Stimulated activated naive CD8-positive, alpha-beta T cell treated with anti-CD3 and anti-CD28 coated beads, Interleukin-15, Interleukin-2, amounts not matched to agents 100 ng/mL and 50 ng/mL, for 24 hours (primary cell): ENCODE results near the gene CNTLN.
"Not testable (repeated sequence)": the region's sequence is repeated elsewhere in the genome, so short reads cannot be mapped to it uniquely, and the experiment has no call there.

Experiments used
- H3K27ac Mint-ChIP-seq: one replicate; pipeline ENCODE4 v1.8.0; 2021; ENCODE audit warnings: mild to moderate bottlenecking, mixed read lengths
- H3K27me3 Mint-ChIP-seq: one replicate; pipeline ENCODE4 v1.8.0; 2021; ENCODE audit warnings: mixed read lengths
- H3K36me3 Mint-ChIP-seq: one replicate; pipeline ENCODE4 v1.8.0; 2021; ENCODE audit warnings: low read depth, mixed read lengths
- H3K4me1 Mint-ChIP-seq: one replicate; pipeline ENCODE4 v1.8.0; 2021; ENCODE audit warnings: low read depth, mixed read lengths
- H3K4me3 Mint-ChIP-seq: one replicate; pipeline ENCODE4 v1.8.0; 2021; ENCODE audit warnings: mild to moderate bottlenecking, mixed read lengths
- H3K9me3 Mint-ChIP-seq: one replicate; pipeline ENCODE4 v1.8.0; 2021; ENCODE audit warnings: mixed read lengths

The CNTLN gene

DNA sequence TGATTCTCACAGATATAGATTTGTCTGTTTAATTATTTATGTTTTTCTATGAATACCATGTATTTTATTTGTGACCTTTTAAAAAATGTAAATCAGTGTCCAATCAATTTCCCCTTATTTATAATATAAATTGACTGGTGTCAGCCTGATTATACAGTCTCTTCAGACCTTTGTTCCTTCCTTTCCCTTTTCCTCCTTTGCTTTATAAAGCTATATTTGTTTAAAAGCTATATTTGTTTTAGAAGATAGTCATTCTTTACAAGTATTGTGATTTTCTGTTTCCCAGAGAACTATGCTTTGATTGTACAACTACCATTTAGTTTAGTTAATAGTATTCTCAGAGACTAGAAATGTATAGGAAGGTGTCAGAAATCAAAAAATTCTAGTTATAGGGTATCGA, 90.6 kb downstream of the CNTLN start:
- Mint-ChIP-seq H3K4me1 (no peaks in the 10 kb centered on the region), H3K4me3 (no peak overlapping the region), H3K36me3 (no peaks in the 10 kb centered on the region), H3K27me3 (no peaks in the 10 kb centered on the region), H3K27ac (no peak overlapping the region), H3K9me3 (peaks cover 5% of the 10 kb centered on the region)

DNA sequence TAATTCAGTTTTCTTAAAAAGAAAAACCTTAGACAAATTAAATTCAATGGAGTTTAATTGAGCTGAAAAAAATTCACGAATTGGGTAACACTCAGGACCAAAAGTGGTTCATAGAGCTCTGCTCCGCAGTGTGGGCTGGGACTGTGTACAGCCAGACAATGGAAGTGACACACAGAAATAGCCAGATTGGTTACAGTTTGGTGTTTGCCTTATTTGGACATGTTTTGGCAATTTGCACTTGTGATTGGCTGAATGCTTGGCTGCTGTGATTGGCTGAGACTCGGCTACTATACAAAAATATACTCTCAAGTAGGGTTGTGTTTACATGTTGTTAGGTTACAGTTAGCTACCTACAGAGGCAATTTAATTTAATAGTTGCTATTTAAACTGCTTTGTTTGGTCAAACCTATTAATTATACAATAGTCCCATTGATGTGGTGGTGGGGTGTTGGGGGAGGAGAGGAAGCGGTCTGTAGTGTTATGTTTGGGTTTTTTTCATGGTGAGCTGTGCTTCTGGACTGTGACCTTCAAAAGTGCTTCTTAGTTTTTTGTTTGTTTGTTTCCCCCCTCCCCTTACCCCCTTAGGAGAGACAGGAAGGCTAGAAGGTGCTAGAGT, 95.2 kb downstream of the CNTLN start:
- Mint-ChIP-seq H3K9me3 (peaks cover 5% of the 10 kb centered on the region), H3K4me1 (no peaks in the 10 kb centered on the region), H3K27me3 (no peaks in the 10 kb centered on the region), H3K4me3 (no peak overlapping the region), H3K36me3 (no peaks in the 10 kb centered on the region), H3K27ac (no peak overlapping the region)

DNA sequence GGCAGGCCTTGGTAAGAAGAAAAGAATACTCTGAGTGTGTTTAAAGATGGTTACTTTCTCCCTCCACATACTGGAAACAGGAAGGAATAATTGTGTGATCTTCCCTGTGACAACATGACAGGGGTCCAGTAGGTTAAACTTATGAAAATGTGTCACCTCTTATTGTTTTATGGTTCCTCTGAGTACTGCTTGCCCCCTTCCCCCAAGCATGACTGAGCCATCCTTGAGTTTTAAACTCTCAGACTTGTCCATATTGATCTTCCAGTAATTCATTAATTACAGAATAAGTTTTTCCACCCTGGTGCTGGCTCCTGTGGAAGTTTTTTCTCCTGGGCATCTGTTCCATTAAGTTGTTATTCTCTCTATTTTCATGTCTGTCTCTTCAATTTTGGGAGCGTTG, 95.8 kb downstream of the CNTLN start:
- no peak overlapping the region for H3K4me3 Mint-ChIP-seq
- H3K9me3 Mint-ChIP-seq, result peaks cover 5% of the 10 kb centered on the region
- H3K36me3 Mint-ChIP-seq, result no peaks in the 10 kb centered on the region
- no peaks in the 10 kb centered on the region for H3K27me3 Mint-ChIP-seq
- H3K27ac Mint-ChIP-seq, result no peak overlapping the region
- H3K4me1 Mint-ChIP-seq, result no peaks in the 10 kb centered on the region

DNA sequence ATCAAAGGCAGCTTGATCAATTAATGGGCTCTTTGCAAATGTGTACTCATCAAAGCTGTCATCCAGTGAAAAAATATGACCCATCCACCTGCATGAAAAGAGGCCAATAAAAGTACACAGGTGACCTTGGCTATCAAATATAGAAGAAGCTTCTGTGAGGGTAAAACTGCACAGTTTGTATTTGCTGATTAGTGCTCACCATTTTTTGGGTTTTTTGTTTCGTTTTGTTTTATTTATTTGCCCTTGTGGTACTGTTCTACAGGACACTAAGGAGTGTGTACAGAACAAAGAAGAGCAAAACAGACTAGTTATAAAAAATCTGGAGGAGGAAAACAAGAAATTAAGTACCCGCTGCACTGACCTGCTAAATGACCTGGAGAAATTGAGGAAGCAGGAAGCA, 101.3 kb downstream of the CNTLN start:
- Mint-ChIP-seq H3K27ac (no peak overlapping the region), H3K36me3 (no peaks in the 10 kb centered on the region), H3K27me3 (no peaks in the 10 kb centered on the region), H3K9me3 (peaks cover 2% of the 10 kb centered on the region), H3K4me1 (no peaks in the 10 kb centered on the region), H3K4me3 (no peak overlapping the region)

DNA sequence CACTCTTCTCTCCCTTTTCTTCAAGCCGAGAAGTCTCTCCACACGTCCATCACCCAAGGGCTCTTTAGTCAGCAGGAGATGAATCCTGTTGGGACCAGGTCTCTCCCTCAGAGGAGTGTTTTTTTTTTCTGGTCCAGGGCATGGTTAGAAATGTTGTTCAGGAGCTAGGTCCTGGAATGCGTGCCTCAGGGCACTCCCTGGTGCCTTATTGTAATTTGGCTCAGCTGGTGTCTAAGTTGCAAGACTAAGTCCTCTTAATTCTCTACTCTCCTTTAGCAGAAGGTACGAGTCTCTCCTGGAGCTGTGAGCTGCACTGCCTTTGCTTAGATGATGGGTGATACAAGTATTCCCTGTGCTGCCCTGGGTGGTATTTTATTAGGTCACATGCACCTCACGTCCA, 111.9 kb downstream of the CNTLN start:
- Mint-ChIP-seq H3K4me1 (no peaks in the 10 kb centered on the region), H3K9me3 (peaks cover 32% of the 10 kb centered on the region), H3K4me3 (no peak overlapping the region), H3K27ac (no peak overlapping the region), H3K27me3 (no peaks in the 10 kb centered on the region), H3K36me3 (no peaks in the 10 kb centered on the region)

DNA sequence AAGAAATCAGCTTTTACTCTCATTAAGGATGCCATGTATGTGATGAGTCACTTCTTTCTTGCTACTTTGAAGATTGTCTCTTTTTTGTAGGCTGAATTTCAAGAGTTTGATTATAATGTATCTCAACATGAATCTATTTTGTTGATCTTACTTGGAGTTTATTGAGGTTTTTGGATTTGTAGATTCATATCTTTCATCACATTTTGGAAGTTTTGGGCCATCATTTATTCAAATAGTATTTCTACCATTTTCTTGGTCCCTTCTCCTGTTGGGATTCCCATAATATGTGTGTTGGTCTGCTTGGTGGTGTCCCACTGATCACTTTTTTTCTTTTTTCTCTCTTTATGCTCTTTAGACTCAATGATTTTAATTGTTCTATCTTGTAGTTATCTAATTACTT, 116.3 kb downstream of the CNTLN start:
- no peak overlapping the region for H3K4me3 Mint-ChIP-seq
- H3K36me3 Mint-ChIP-seq, result no peaks in the 10 kb centered on the region
- H3K27ac Mint-ChIP-seq, result no peak overlapping the region
- H3K4me1 Mint-ChIP-seq, result no peaks in the 10 kb centered on the region
- peaks cover 32% of the 10 kb centered on the region for H3K9me3 Mint-ChIP-seq
- H3K27me3 Mint-ChIP-seq, result no peaks in the 10 kb centered on the region

DNA sequence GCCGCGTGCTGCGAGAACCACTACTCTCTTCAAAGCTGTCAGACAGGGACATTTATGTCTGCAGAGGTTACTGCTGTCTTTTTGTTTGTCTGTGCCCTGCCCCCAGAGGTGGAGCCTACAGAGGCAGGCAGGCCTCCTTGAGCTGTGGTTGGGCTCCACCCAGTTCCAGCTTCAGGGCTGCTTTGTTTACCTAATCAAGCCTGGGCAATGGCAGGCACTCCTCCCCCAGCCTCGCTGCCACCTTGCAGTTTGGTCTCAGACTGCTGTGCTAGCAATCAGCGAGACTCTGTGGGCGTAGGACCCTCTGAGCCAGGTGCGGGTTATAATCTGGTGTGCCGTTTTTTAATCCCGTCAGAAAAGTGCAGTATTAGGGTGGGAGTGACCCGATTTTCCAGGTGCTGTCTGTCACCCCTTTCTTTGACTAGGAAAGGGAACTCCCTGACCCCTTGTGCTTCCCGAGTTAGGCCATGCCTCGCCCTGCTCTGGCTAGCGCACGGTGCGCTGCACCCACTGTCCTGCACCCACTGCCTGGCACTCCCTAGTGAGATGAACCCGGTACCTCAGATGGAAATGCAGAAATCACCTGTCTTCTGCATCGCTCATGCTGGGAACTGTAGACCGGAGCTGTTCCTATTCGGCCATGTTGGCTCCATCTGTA, 133.8 kb downstream of the CNTLN start:
- peaks cover 12% of the 10 kb centered on the region for H3K9me3 Mint-ChIP-seq
- H3K4me3 Mint-ChIP-seq, H3K27ac Mint-ChIP-seq, H3K4me1 Mint-ChIP-seq, H3K36me3 Mint-ChIP-seq, H3K27me3 Mint-ChIP-seq: not testable (repeated sequence)

DNA sequence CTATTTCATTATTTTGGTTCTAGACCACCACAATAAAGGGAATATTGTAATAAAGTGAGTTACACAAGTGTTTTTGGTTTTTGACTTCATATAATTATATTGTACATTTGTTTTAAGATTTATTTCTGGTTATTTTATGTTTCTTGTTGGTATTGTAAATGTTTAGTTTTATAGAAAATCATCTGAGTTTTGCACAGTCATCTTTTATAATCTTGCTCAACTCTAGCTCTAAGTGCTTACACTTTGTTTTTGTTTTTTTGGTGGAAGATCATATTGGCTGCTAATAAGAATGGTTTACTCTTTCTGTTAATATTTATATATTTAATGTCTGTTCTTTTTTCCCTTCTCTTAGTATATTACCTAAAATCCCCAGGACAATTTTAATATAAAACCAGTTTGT, 135.0 kb downstream of the CNTLN start:
- Mint-ChIP-seq H3K27ac (no peak overlapping the region), H3K27me3 (no peaks in the 10 kb centered on the region), H3K36me3 (no peaks in the 10 kb centered on the region), H3K4me1 (no peaks in the 10 kb centered on the region), H3K9me3 (peaks cover 12% of the 10 kb centered on the region), H3K4me3 (no peak overlapping the region)

DNA sequence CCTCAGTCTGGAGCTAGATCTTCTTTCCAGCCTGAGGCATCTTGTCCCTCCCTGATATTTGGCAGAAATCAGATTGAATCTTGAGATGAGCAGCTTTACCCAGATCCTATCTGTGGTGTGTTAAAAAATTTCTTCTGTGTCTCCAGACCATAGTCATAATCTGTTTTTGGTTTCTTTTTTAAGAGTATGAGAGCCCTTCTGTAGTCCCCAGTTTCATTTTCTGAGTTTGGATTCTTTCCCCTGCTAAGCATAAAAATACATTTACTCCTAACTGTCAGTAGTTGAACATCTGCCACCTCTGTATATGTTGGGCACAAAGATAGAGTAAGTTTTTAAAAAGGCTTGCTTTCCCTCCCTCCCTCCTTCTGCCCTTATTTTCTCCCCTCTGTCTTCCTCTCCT, 137.7 kb downstream of the CNTLN start:
- H3K9me3 Mint-ChIP-seq, result peaks cover 4% of the 10 kb centered on the region
- H3K36me3 Mint-ChIP-seq, result no peaks in the 10 kb centered on the region
- no peak overlapping the region for H3K27ac Mint-ChIP-seq
- no peaks in the 10 kb centered on the region for H3K4me1 Mint-ChIP-seq
- H3K27me3 Mint-ChIP-seq, result no peaks in the 10 kb centered on the region
- H3K4me3 Mint-ChIP-seq, result no peak overlapping the region

DNA sequence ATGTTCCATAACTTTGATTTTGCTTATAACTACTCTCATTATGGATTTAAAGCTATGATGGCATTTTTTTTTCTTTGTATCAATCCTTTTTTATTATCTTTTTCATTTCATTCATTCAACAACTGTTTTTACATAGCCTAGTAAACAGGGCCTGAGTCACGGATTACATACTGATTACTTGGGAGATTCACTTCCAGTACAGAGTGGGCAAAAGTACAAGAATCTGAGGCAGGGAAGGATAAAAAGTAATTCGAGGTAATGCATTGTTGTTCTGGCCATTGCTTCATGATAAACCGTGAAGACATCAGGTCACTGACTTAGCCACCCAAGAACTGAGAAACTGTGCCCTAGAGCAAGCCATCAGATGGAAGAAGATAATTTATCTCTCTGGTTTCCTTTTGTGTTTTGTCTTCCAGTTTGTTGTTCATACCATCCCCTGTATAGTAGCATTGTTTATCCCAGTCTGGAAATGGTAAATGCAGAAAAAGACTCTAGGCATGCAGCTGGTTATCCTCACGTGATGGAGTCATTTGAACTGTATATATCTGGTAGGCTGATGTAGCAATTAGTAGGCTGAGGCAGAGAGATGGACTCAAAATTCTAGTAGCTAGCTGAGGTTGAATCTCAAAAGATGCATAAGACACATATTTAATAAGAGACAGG, 145.6 kb downstream of the CNTLN start:
- Mint-ChIP-seq H3K4me1 (no peaks in the 10 kb centered on the region), H3K9me3 (peaks cover 23% of the 10 kb centered on the region), H3K27me3 (no peaks in the 10 kb centered on the region), H3K4me3 (no peak overlapping the region), H3K36me3 (no peaks in the 10 kb centered on the region), H3K27ac (no peak overlapping the region)

DNA sequence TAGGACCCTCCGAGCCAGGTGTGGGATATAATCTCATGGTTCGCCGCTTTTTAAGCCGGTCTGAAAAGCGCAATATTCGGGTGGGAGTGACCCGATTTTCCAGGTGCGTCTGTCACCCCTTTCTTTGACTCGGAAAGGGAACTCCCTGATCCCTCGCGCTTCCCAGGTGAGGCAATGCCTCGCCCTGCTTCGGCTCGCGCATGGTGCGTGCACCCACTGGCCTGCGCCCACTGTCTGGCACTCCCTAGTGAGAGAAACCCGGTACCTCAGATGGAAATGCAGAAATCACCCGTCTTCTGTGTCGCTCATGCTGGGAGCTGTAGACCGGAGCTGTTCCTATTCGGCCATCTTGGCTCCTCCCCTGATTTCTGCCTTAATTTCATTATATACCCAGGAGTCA, 155.8 kb downstream of the CNTLN start:
- H3K36me3 Mint-ChIP-seq, H3K4me1 Mint-ChIP-seq, H3K4me3 Mint-ChIP-seq, H3K9me3 Mint-ChIP-seq, H3K27ac Mint-ChIP-seq, H3K27me3 Mint-ChIP-seq: not testable (repeated sequence)

DNA sequence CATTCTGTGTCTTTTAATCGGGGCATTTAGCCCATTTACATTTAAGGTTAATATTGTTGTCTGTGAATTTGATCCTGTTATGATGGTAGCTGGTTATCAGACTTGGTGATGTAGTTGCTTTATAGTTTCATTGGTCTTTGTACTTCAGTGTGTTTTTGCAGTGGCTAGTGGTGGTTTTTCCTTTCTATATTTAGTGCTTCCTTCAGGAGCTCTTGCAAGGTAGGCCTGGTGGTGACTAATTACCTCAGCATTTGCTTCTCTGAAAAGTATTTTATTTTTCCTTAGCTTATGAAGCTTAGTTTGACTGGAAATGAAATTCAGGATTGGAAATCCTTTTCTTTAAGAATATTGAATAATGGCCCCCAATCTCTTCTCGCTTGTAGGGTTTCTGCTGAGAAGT, 156.9 kb downstream of the CNTLN start:
- Mint-ChIP-seq H3K36me3 (no peaks in the 10 kb centered on the region), H3K4me3 (no peak overlapping the region), H3K27me3 (no peaks in the 10 kb centered on the region), H3K4me1 (no peaks in the 10 kb centered on the region), H3K27ac (no peak overlapping the region), H3K9me3 (peaks cover 4% of the 10 kb centered on the region)

DNA sequence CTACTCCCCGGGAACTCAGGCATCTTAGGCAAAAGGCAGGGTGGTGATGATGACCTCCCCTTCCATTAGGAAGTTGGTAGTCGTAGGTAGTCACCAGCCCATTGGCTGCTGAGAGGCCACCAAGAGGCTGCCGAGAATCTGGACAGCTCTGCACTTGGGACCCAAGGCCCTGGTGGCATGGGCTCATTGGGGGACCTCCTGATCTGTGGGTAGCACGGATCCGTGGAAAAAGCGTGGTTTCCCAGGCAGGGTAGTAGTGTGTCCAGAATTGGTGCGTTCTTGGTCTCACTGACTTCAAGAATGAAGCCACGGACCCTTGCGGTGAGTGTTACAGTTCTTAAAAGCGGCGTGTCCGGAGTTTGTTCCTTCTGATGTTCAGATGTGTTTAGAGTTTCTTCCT, 158.8 kb downstream of the CNTLN start:
- Mint-ChIP-seq H3K36me3 (no peaks in the 10 kb centered on the region), H3K4me3 (no peak overlapping the region), H3K27me3 (no peaks in the 10 kb centered on the region), H3K4me1 (no peaks in the 10 kb centered on the region), H3K27ac (no peak overlapping the region), H3K9me3 (peaks cover 4% of the 10 kb centered on the region)

DNA sequence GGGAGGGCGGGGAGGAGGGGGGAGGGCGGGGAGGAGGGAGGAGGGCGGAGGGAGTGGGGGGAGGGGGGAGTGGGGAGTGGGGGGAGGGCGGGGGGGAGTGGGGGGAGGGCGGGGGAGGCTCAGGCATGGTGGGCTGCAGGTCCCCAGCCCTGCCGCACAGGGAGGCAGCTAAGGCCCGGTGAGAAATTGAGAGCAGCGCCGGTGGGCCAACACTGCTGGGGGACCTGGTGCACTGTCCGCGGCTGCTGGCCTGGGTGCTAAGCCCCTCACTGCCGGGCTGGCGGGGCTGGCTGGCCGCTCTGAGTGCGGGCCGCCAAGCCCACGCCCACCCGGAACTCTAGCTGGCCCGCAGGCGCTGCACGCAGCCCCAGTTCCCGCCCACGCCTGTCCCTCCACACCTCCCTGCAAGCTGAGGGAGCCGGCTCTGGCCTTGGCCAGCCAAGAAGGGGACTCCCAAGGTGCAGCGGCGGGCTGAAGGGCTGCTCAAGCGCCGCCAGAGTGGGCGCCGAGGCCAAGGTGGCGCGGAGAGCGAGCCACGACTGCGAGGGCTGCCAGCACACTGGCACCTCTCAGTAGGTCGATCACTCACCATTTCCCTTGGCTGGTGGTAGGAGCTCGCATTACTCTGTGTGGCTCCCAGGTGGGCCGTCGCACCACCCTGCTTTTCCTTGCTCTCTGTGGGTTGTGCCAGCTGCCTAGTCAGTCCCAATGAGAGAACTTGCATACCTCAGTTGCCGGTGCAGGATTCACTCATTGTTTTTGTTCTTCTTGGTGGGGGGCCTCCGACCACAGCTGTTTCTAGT, 160.2 kb downstream of the CNTLN start:
- no peaks in the 10 kb centered on the region for H3K36me3 Mint-ChIP-seq
- no peaks in the 10 kb centered on the region for H3K27me3 Mint-ChIP-seq

DNA sequence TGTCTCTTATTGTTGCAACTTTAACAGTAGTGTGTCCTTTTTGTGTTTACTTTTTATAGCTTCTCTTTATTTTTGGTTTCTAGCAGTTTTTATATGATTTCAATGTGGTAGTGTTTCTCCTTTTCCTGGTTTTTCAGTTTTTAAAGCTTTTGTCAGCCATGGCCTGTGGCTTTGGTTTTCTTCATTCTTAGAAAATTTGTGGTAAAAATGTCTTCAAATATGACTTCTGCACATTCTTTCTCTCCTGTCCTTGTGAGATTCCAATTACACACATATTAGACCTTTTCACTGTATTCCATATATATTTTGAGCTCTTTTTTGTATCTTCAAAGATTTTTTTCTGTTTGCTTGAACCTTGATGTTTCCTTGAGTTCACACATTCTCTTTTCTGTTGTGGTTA, 180.5 kb downstream of the CNTLN start:
- H3K4me1 Mint-ChIP-seq, result no peaks in the 10 kb centered on the region
- no peaks in the 10 kb centered on the region for H3K27me3 Mint-ChIP-seq
- no peaks in the 10 kb centered on the region for H3K36me3 Mint-ChIP-seq
- no peak overlapping the region for H3K4me3 Mint-ChIP-seq
- peaks cover 6% of the 10 kb centered on the region for H3K9me3 Mint-ChIP-seq
- H3K27ac Mint-ChIP-seq, result no peak overlapping the region

More for the DNA sequence above, 160.2 kb downstream of the CNTLN start:
- Mint-ChIP-seq H3K27ac (no peak overlapping the region), H3K4me1 (no peaks in the 10 kb centered on the region), H3K4me3 (no peak overlapping the region), H3K9me3 (peaks cover 4% of the 10 kb centered on the region)
